NCI-H2029 (cell line): ENCODE data around the gene REP15.
"Not testable (repeated sequence)": the region's sequence is repeated elsewhere in the genome, so short reads cannot be mapped to it uniquely, and the experiment has no call there.

Experiments used
- DNase-seq: peaks from one replicate; lab custom pipeline; 2025; lab: John Stamatoyannopoulos, UW

Gene REP15

GRCh38 chr12:27696864-27697564, 767 bp downstream of the REP15 start:
- DNase-seq, result no peak

GRCh38 chr12:27703720-27704452, 7.6 kb downstream of the REP15 start:
- peak; percentile 43 for DNase-seq

- no peak for DNase-seq
Measured at GRCh38 chr12:27705263-27705662, 9.0 kb downstream of the REP15 start.

- DNase-seq, result no peak
Measured at GRCh38 chr12:27707216-27707615, 11.0 kb downstream of the REP15 start.

- no peak for DNase-seq
Measured at GRCh38 chr12:27709212-27709931, 13.1 kb downstream of the REP15 start.

GRCh38 chr12:27709932-27710591, 13.8 kb downstream of the REP15 start:
- DNase-seq, result peak; percentile 26

GRCh38 chr12:27710592-27711316, 14.5 kb downstream of the REP15 start, which contains the start of gene MRPS35:
MRPS35 (plus strand) TSS chr12:27710832; CDS start chr12:27710844, 12 bp downstream.
- peak; percentile 64 for DNase-seq

GRCh38 chr12:27711317-27711682, 15.1 kb downstream of the REP15 start:
- no peak for DNase-seq

GRCh38 chr12:27711967-27712366, 15.7 kb downstream of the REP15 start:
- no peak for DNase-seq

GRCh38 chr12:27723212-27723611, 27.0 kb downstream of the REP15 start:
- DNase-seq, result no peak

GRCh38 chr12:27730097-27730588, 33.9 kb downstream of the REP15 start:
- DNase-seq, result no peak

- DNase-seq, result no peak
Measured at GRCh38 chr12:27732281-27732680, 36.0 kb downstream of the REP15 start.

GRCh38 chr12:27733052-27733656, 36.9 kb downstream of the REP15 start:
- no peak for DNase-seq

GRCh38 chr12:27733791-27734190, 37.5 kb downstream of the REP15 start:
- DNase-seq, result no peak

GRCh38 chr12:27734321-27734720, 38.1 kb downstream of the REP15 start:
- DNase-seq, result not testable (repeated sequence)

- DNase-seq, result no peak
Measured at GRCh38 chr12:27743601-27744000, 47.4 kb downstream of the REP15 start.

- DNase-seq, result not testable (repeated sequence)
Measured at GRCh38 chr12:27745734-27746133, 49.5 kb downstream of the REP15 start.
